ENCODE measurements around the gene MLANA.
A peak's percentile ranks its signal among the peaks of the same experiment; 100 is the strongest.

The MLANA gene

DNA sequence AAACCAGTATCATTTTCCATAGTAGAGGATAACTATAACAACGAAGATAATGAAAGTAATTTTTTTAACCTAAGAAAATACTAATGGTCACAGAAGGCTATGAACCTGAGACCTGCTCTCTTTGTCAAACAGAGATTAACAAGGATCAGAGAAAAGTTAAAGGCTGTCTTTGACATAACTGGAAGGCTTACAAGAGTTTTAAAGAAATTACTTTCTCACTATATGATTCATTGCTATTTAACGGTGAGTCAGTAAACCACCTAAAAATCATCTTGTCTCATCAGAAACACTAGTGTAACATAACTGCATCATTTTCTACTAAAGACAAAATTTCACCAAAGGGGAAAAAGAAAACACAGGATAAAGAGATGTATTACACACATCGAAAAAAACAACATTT is 19.3 kb downstream of the MLANA start:
- DNase-seq: no peak

DNA sequence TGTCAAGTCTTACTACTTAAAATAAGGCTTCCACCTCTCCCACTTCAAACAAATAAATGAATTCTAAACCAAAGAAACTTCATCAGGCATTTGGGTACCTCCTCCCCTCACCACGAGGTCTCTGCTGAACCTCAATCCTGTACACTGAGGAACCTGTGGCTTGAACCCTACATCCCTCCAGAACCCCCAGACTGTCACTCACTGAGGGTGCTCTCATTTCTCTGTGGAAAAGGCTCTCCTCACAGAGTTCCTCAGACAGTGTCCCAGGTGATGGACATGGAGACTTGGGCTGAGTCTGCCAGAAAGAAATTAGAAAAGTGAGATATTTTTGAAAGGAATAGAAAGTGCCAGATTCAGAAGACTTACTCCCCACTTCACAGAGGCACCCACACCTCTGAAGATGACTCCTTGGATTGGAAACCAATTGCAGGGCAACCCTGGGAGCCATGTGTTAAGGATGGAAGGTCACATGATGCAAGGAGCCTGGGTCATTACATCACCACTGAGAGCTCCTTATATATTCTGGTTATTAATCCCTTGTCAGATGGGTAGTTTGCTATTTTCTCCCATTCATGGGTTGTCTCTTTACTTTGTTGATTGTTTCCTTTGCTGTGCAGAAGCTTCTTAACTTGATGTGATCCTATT is 19.8 kb downstream of the MLANA start:
- DNase-seq: no peak

DNA sequence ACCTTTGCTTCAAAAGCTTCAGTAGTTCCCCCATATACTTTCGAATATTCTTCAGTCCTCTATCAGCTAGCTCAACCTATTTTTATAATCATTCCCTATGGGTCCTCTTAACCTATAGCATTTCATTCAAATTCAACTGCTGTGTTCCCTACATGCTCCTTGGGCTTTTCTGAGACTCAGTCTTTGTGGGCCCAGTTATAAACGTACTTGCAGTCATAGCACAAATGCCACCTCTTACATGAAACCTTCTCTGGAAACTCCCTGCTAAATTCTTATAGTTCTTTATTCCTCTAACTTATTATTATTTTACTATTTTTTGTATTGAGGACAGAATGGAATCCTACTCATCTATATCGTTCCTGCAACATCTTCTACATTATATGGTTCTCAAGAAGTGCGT is 24.7 kb downstream of the MLANA start:
- no peak for DNase-seq

DNA sequence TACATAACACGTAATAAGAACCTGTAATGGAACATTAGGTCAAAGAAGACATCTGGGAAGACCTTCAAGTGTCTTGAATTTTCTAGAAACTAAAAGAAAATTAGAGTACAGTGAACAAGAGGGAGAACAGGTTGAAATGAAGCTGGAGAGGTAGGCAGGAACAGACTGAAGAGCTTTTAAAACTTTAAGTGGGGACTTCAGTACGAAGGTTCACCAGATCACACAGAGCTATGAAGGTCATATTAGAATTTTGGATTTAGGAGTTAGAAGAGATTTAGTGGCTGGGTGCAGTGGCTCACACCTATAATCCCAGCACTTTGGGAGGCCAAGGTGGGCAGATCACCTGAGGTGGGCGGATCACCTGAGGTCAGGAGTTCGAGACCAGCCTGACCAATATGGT is 26.6 kb downstream of the MLANA start:
- DNase-seq: peak; percentile 4

DNA sequence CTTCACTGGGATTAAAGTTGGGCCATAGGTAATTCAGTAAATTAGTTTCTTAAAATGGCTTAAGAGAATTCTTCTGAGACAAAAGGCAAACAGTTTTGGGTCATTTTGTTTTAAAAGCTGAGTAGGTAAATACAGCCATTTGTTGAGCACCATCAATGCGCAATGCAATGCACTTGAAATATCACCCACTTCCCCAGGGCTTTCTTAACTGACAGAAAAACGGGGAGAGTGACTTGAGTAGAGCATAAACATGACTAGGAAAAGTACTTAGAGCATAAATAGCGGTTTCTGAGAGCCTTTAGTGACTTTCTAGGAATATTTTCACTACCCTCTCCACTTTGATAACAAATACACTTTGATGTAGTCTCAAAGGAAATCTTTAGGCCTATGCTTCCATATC is 27.2 kb downstream of the MLANA start:
- peak; percentile 78 for DNase-seq

DNA sequence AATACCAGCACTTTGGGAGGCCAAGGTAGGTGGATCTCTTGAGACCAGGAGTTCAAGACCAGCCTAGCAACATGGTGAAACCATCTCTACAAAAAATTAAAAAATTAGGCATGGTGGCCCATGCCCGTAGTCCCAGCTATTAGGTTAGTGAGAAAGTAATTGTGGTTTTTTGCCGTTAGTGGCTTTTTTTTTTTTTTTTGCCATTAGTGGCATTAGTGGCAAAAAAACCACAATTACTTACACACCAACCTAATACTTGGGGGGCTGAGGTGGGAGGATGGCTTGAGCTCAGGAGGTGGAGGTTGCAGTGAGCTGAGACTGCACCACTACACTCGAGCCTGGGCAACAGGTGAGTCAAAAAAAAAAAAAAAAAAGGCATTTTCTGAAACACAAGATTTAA is 27.8 kb downstream of the MLANA start:
- no peak for DNase-seq

DNA sequence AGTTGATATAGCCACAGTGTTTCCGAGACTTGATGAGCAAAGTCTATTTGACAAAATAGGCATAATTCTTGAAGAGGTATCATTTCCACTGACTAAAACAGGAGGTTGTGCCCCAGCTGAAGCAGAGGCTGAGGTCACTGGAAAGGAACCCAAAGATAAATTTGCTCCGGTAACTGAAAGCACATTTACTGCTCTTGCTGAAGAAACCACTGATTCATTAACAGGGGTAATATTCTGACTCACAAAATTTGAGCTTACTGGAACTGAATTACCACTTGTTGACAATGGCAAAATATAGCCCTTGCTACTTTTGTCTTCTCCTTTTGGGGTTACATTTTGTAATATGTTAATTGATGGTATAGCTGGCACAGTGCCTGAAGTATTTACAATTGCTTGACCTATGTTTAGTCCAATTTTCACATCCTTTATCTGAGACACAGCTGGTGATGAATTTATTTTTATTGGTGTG is 30.2 kb downstream of the MLANA start:
- DNase-seq: no peak

DNA sequence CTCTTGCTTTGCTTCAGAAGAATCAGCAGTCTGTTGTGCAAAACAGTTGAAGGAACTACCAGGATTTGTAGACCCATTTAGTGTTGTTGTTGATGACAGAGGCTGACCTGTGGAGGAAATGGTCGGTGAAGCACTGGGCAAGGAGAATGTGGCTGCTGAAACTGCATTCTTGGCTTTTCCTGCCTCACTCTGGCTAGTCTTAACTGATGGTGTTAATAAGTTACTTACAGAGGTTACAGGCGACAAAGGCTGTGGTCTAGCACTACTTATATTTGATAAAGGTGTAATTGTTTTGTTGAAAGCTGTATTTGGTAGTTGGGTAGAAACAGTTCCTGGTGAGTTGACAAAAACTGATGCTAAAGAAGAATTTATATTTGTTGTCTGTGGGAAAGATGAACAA is 31.5 kb downstream of the MLANA start:
- no peak for DNase-seq

DNA sequence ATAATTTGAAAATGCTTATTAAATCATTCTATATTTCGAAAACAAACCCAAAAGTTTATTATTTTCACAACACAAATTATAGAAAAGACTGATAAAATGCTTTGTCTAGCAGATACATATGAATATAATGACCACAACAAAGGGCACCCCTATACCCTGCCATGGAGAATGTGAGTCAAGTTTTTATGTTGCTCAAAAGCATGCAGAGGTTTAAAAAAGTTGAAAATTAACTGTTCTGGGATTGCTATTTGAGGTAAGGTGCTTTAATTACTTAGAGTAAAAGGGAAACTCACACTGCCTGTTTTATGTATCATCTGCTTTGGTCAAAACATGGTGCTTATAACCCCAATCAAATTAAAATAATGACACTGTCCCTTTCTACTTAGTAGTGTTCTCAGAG is 41.0 kb downstream of the MLANA start:
- no peak for DNase-seq

DNA sequence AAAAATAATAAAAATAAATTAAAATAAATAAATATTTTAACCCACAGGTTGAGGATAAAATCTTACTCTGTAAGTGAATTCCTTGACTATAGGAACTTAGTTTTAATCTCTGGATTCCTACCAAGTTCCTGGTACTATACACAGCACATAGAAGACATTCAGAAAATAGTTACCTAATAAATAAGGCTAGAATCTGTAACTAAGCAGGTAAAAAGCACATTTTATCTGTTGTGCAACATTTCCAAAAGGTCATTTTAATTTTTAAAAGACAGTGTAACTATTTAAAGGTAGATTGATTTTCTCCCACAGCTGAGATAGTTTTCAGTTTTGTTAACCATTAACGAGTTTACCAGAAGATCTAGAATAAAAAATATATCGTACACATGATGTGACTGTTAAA is 47.8 kb downstream of the MLANA start:
- DNase-seq: no peak

DNA sequence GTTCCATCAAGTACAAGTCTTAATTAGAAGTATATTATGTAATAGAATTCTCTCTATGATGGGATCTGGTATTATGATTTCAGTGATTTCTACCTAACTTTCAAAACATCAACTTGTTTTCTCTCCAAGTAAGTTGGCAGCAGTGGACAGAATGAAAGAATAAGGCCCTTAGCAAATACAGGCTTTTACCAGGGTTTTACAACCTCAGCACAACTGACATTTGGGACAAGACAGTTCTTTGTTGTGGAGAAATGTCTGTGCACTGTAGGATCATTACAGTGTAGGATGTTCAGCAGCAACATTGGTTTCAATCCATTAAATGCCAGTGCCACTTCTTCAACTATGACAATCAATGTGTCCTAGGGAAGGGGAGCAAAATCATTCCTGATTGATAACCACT is 48.8 kb downstream of the MLANA start:
- no peak for DNase-seq

DNA sequence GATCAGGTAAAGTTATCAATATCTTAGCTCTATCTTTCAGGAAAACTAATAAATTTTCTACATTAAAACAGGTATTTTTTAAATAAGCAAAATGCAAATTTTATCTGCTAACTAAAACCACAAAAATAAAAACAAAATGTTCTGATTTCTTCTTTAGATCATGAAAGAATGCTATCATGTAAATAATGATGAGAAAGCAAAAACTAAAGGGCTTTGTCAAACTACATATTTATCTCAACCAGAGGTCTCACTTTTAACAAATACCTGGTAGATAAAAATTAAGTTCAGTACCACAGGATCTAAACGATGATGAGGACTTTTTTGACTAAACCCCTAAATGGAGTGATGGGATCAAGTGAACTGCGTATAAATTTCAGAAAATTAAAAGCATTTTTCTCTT is 50.5 kb downstream of the MLANA start:
- DNase-seq: no peak

DNA sequence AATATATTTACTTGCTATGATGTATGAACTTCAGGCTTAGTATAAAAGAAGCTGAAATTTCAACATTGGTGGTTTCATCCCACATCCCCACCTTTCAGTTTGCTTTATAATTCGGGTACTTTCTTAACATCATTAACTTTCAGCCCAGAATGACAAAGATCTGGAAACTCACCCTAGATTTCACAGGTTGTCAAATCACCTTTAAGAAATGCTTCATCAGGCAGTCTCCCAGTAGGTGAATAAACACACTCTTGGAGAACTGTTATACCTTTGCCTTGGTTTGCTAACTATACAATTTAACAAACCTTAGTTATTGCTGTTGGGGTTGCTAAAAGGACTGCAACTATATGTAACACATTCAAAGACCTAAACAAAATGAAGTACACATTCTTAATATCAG is 54.4 kb downstream of the MLANA start:
- DNase-seq: no peak

DNA sequence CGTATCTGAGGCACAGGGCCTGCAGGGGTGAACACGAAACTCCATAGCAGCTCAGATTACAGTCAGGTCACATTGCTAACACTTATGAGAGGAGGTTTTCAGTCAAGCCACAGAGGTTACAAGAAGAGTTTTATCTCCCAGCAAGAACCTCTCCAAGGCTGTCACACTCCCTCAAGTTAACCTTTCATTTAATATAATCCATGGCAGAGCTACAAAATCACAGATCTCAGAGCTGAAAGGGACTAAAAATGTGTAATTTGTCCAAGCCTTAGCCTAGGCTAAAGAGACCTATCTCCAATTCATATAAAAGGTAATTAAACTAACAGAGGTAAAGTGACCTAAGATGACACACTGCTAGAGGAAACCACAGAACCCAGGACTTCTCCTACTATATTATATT is 57.2 kb downstream of the MLANA start:
- DNase-seq: peak; percentile 16

DNA sequence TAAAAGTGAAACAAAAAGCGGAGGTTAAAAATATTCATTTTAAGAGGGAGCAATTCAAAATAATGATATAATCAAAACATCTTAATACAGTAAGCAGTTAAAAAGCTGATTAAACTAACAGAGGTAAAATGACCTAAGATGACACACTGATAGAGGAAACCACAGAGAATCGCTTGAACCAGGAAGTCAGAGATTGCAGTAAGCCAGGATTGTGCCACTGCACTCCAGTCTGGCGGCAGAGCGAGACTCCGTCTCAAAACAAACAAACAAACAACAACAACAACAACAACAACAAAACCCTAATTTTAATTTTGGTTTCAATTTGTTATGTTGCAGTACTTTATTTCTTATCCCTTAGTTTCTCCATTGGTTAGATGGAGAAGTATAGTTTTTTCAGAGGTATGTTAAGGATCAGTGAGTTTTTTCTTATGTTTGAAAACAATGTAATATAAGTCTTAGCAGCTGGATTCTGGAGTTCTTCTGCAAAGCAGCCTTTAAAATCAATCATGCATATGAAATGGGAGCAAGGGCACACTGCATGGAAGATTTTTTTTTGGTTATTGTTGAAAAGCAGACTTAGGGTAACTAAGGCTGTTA is 58.5 kb downstream of the MLANA start:
- peak; percentile 20 for DNase-seq

DNA sequence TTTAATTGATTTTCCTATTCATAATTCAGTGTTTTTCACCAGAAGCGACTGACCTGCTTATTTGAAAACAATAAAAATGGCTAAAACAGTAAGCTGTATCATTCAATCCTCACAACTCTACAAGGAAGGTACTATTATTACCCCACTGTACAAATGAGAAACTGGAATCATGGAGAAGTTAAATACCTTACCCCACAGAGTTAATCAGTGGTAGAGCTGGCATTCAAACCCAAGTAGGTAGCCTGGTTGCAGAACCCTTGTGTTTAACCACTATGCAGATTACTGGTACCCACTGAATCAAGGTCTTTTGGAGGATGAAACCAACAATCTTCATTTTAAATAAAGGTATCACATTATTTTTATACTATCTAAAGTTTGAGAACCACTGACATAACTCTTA is 59.6 kb downstream of the MLANA start:
- no peak for DNase-seq

DNA sequence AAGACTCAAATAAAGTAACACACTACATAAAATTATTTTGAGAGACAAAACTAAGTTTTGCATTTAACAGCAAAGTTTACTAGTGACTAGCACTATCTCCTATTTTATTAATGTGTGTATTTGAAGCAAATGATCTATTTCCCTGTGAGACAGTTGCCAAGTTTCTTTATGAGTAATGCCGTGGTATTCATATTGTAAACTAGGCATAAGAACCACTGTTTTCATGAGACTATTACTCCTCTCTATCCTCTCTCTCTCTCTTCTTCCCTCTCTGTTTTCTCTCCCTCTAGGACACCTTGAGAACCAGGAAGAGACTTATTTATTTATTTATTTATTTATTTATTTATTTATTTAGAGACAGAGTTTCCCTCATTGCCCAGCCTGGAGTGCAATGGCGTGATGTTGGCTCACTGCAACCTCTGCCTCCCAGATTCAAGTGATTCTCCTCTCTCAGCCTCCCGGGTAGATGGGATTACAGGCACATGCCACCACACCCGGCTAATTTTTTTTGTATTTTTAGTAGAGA is 61.1 kb downstream of the MLANA start:
- DNase-seq: no peak

DNA sequence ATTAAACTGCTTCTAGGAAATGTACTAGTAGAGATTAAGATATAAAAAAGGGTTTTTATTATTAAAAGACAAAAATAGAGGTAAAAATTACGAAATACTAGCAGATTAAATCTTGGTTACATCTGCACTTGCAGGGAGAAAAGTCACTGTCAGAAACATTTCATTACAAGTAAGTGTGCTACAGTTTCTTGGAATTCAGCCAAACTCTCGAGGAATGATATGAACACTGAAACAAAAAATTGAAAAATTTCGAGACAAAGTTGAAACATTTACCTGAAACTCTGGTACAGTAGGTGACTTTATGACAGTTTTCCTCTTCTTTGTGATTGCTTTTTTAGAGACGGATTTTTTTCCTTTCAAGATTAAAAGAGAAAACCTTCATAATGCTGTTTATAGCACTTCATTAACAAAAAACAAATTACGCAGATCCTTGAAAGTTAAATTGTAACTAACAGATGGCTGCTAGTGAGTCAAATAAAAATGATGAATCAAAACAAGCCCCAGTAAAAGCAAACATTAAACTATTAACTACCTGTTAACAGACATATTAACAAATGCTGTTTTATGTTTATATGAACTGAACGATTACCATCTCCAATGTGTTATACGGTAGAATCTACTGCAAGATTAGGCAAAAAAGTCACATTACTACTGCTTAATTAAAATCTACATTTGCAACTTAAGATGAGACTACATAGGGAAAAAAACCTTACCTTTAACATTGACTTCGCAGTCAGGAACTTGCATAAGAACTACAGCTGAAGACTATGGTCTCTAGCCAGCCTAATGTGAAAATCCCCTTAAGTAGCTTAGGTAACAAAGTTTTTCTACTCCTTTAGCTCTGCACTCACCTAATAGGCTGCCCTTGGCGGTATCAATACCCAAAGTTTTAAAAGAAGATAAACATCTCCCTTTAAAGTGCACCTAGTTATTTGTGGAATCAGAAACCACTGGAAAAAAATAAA is 63.3 kb downstream of the MLANA start:
- DNase-seq: no peak

DNA sequence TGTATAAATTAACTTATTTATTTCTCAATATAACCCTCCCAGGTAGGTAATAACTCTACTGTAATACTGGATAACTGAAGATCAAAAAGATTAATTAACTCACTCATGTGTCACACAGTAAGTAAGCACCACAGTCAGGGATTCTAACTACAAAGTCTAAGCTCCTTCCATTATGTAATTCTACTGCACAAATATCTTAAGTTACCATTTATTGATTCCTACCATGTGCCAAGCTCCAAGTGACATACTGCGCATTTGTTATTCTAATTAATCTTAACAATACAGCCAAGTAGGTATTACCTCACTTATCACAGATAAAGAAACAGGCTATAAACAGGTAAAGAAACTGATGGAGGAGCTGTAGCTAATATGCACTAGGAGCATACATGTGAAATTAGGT is 66.5 kb downstream of the MLANA start:
- DNase-seq: no peak

DNA sequence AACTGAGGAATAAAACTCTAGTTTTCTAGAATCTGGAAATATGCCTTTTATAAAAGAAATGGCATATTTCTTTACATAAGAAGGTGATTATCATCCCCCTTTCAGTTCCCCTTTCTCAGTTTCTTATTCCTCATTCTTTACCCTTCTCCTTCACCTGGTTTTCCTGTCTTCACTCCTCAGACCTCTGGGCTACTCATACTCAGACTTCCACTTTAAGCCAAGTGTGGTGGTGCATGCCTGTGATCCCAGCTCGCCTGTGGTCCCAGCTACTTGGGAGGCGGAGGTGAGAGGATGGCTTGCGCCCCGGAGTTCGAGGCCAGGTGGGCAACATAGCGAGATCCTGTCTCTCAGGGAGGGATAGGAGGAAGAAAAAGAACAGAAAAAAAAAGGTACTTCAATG is 67.6 kb downstream of the MLANA start:
- no peak for DNase-seq

Measured in DMS79 treated with DMSO at 0.1 percent for 48 hours (cell line).